Ascending aorta (tissue), 2 donors: ENCODE measurements around the gene COL17A1. TPM values are rescaled to one million over a fixed set of nuclear protein-coding genes. Genes with fewer than 3 reads are reported as not detected.

Source experiments
- DNase-seq, 2 donors: peaks; one replicate each; pipeline ENCODE4 v3.0.0-alpha.2; 2019; ENCODE audit warnings: low spot score in 2 of 2
- H3K27ac ChIP-seq, 2 donors: fragments of 200-600 bp; sonication (generic); one replicate each; pipeline ENCODE4 v1.5.1; 2016 to 2017; ENCODE audit warnings: mild to moderate bottlenecking in 1 of 2
- H3K27me3 ChIP-seq: fragments of 200-600 bp; sonication (generic); one replicate; pipeline ENCODE4 v1.5.1; 2017
- H3K36me3 ChIP-seq, 2 donors: fragments of 200-600 bp; sonication (generic); one replicate each; pipeline ENCODE4 v1.5.1; 2016
- H3K4me1 ChIP-seq, 2 donors: fragments of 200-600 bp; sonication (generic); one replicate each; pipeline ENCODE4 v1.5.1; 2016 to 2017; ENCODE audit warnings: mild to moderate bottlenecking in 1 of 2
- H3K4me3 ChIP-seq, 2 donors: fragments of 200-600 bp; sonication (generic); one replicate each; pipeline ENCODE4 v1.5.1; 2016 to 2017; ENCODE audit warnings: mild to moderate bottlenecking in 1 of 2
- H3K9me3 ChIP-seq, 2 donors: fragments of 200-600 bp; sonication (generic); one replicate each; pipeline ENCODE4 v1.5.1; 2016
- CTCF ChIP-seq, 3 experiments: fragments of 200-600 bp in 2 of 3; fragments of 450-650 bp in 1 of 3; sonication (generic) in 2 of 3; IDR thresholded peaks; one replicate each; pipeline ENCODE4 v1.5.1; 2016 to 2019; ENCODE audit warnings: antibody characterized with exemption in 3 of 3, mild to moderate bottlenecking in 1 of 3, moderate library complexity in 1 of 3
- intact Hi-C: fragments of 100-400 bp; cut with DNase I; formaldehyde crosslinking; loops from one replicate; pipeline ENCODE4 v1.15.1; 2023
- total RNA-seq: library from RNA; depleted of rRNA; stranded (reverse); fragments of >200 nt; gene quantifications from one replicate; pipeline ENCODE4 v1.1.0, GENCODE V29; 2016

The COL17A1 gene
- total RNA-seq, 1 donor from 2014 or later: 0.64 TPM

DNA sequence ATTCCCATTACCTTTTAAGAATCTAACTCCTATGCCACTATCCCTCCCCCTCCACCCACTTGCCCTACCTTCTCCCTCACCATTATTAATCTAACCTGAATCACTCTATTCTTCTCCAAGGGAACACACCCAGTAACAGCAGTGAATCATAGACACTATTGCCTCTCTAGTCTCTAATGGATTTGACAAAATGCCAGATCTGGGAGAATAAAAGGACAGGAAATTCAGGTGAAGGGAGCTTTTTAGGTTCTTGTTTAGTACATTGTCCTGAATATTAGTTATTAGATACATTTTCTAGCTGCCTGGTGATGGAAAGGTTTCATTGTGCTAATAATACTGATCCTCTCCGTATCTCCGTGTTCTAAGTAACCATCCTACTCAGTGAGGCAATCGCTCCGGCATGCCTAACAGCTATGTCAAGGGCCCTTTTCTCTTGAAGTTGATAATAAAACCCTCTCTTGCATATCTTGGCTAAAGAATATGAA is 32.2 kb upstream of the COL17A1 start:
- Histone ChIP-seq H3K36me3 (no peaks in the 10 kb centered on the region), H3K4me3 (no peak overlapping the region), H3K27ac (no peak overlapping the region), H3K4me1 (peaks cover 0 to 13% of the 10 kb centered on the region in 2 donors), H3K27me3 (no peaks in the 10 kb centered on the region), H3K9me3 (no peaks in the 10 kb centered on the region)
- intact Hi-C loops: no loop called here
- no peak for DNase-seq
- no peak for TF ChIP-seq CTCF (IDR thresholded peaks at IDR 0.05)

DNA sequence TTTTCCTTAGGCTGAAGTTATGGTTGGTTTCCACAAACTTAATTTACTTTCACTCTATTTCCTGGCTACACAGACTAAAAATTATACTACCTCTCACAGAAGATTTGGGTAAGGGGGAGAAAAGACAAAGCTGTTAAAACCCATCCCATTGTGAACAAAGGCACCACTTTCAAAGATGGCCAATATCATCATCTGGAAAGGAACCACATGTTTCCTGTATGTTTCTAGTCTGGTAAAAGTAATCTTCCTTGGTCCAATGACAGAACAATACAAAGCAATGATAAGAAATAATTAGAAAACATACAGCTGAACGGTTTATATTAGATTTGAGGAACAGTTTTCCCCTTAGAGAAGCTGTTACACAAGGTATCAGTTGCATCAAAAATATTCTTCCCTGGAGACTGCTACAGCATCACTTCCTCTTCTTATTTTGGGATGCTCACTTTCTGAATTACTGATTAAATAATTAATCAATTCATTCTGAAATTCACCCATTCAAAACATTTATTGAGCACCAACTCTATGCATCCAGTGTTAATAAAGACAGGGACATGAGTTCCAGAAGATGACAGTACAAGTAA is 27.8 kb upstream of the COL17A1 start:
- intact Hi-C loops: no loop called here
- Histone ChIP-seq H3K27me3 (no peaks in the 10 kb centered on the region), H3K9me3 (peaks cover 0 to 4% of the 10 kb centered on the region in 2 donors), H3K27ac (no peak overlapping the region), H3K4me3 (no peak overlapping the region), H3K36me3 (no peaks in the 10 kb centered on the region), H3K4me1 (no peaks in the 10 kb centered on the region)
- no peak for DNase-seq
- TF ChIP-seq CTCF (IDR thresholded peaks at IDR 0.05): no peak

- TF ChIP-seq CTCF (IDR thresholded peaks at IDR 0.05): no peak
- H3K27ac ChIP-seq: no peak overlapping the region
- H3K27me3 ChIP-seq: no peaks in the 10 kb centered on the region
- peaks cover 0 to 4% of the 10 kb centered on the region in 2 donors for H3K9me3 ChIP-seq
- H3K36me3 ChIP-seq: no peaks in the 10 kb centered on the region
- H3K4me3 ChIP-seq: no peak overlapping the region
- DNase-seq: no peak
- H3K4me1 ChIP-seq: no peaks in the 10 kb centered on the region
- intact Hi-C loops: no loop called here
These were observed 24.4 kb upstream of the COL17A1 start for GRCh38 chr10:104109908-104110662.

GRCh38 chr10:104104926-104105325 is 19.2 kb upstream of the COL17A1 start:
- intact Hi-C loops: no loop called here
- no peak for TF ChIP-seq CTCF (IDR thresholded peaks at IDR 0.05)
- peaks cover 0 to 4% of the 10 kb centered on the region in 2 donors for H3K9me3 ChIP-seq
- peaks cover 0 to 8% of the 10 kb centered on the region in 2 donors for H3K4me1 ChIP-seq
- H3K4me3 ChIP-seq: no peak overlapping the region
- no peaks in the 10 kb centered on the region for H3K27me3 ChIP-seq
- H3K27ac ChIP-seq: no peak overlapping the region
- no peak for DNase-seq
- no peaks in the 10 kb centered on the region for H3K36me3 ChIP-seq

DNA sequence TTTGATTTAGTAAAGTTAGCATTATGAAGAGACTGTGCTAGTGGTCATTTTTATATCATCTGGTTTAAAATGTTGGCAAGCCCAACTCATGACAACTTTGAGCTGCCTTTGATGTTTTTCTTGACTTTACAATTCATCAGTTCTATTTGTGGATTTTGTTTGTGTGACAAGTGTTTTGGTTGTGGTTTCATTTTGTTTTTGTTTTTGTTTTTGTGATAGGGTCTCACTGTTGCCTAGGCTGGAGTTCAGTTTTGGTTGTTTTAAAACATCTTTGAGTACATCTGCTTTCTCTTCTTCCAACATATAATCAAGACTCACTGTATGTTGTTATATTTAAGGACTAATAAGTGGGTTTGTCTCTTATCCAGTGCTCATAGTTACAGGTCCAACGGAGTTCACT is 18.7 kb upstream of the COL17A1 start:
- peaks cover 0 to 8% of the 10 kb centered on the region in 2 donors for H3K4me1 ChIP-seq
- intact Hi-C loops: no loop called here
- no peak for TF ChIP-seq CTCF (IDR thresholded peaks at IDR 0.05)
- H3K4me3 ChIP-seq: no peak overlapping the region
- H3K9me3 ChIP-seq: peaks cover 0 to 4% of the 10 kb centered on the region in 2 donors
- no peaks in the 10 kb centered on the region for H3K36me3 ChIP-seq
- H3K27ac ChIP-seq: no peak overlapping the region
- no peak for DNase-seq
- no peaks in the 10 kb centered on the region for H3K27me3 ChIP-seq
